IMR-90 (cell line): ENCODE data around the gene RTCB.

Experiments used
- CEBPB ChIP-seq: IDR thresholded peaks from 2 replicates; pipeline ENCODE4 v1.6.1; 2012; ENCODE audit warnings: low read depth, low read length, improper control_type of control experiment
- CHD1 ChIP-seq: IDR thresholded peaks from 2 replicates; pipeline ENCODE4 v1.6.1; 2012; ENCODE audit warnings: low read depth, low read length, improper control_type of control experiment
- POLR2A ChIP-seq: IDR thresholded peaks from 2 replicates; pipeline ENCODE4 v1.6.1; 2012; ENCODE audit warnings: mild to moderate bottlenecking, low read depth, low read length
- RCOR1 ChIP-seq: IDR thresholded peaks from 2 replicates; pipeline ENCODE4 v1.6.1; 2012; ENCODE audit warnings: mild to moderate bottlenecking, low read length, improper control_type of control experiment; ENCODE audit not compliant: insufficient replicate concordance
- RFX5 ChIP-seq: IDR thresholded peaks from 2 replicates; pipeline ENCODE4 v1.8.0; 2012; ENCODE audit warnings: low read depth, mild to moderate bottlenecking, low read length, moderate library complexity
- SMC3 ChIP-seq: fragments of 150-350 bp; IDR thresholded peaks from 2 replicates; pipeline ENCODE4 v1.6.1; 2016; ENCODE audit warnings: low read depth, mild to moderate bottlenecking, antibody characterized with exemption, low read length, moderate library complexity
- TF ChIP-seq, protein P1 (sequence below): conservative IDR thresholded peaks from 2 replicates; pipeline ENCODE4 v1.5.1; 2012; ENCODE audit warnings: mild to moderate bottlenecking, low read depth, low read length, improper control_type of control experiment
- TF ChIP-seq, protein P2 (sequence below): fragments of 150-350 bp; IDR thresholded peaks from 2 replicates; pipeline ENCODE4 v1.6.1; 2017; ENCODE audit warnings: mild to moderate bottlenecking, antibody characterized with exemption, low read length, low read depth

DNA sequence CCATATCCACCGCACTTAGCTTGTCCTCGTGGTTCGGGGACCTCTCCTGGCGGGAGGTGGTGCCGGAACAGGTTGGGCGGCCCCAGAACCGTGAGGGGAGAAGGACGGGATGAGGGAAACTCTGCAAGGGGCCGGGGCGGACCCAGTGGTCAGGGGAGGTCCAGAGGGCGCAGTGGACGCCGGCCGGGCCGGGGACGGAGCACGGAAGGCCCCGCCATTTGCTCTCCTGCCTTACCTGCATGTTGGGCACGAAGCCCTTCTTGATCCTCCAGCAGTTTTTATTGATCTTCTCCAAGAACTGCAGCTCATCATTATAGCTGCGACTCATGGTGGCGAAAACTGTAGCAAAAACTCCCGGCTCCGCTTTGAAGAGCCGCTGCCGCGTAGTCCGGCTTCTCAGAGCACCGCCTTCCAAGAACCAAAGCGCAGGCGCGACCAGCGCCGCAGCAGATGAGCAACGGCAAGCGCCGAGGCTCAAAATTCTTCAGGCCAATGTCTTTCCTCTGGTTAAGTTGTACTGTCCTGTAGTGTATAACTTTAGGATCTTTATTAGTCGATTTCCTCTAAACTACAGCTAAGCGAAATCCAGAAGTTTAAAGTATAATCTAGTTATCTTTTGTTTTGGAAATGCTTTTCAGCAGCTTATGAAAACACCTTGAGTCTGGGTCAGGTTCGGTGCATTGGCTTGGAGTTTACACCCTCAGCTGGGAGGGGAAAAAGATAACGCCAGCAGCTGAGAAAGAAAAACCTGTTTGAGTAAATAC is at the start of gene RTCB:
- TF ChIP-seq, protein P1, sequence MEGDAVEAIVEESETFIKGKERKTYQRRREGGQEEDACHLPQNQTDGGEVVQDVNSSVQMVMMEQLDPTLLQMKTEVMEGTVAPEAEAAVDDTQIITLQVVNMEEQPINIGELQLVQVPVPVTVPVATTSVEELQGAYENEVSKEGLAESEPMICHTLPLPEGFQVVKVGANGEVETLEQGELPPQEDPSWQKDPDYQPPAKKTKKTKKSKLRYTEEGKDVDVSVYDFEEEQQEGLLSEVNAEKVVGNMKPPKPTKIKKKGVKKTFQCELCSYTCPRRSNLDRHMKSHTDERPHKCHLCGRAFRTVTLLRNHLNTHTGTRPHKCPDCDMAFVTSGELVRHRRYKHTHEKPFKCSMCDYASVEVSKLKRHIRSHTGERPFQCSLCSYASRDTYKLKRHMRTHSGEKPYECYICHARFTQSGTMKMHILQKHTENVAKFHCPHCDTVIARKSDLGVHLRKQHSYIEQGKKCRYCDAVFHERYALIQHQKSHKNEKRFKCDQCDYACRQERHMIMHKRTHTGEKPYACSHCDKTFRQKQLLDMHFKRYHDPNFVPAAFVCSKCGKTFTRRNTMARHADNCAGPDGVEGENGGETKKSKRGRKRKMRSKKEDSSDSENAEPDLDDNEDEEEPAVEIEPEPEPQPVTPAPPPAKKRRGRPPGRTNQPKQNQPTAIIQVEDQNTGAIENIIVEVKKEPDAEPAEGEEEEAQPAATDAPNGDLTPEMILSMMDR: no peak
- TF ChIP-seq POLR2A (peak; percentile 48; the same call in 1 of the 2 replicates), RCOR1 (no peak), CEBPB (no peak), CHD1 (no peak), SMC3 (no peak), RFX5 (no peak)
- TF ChIP-seq, protein P2, sequence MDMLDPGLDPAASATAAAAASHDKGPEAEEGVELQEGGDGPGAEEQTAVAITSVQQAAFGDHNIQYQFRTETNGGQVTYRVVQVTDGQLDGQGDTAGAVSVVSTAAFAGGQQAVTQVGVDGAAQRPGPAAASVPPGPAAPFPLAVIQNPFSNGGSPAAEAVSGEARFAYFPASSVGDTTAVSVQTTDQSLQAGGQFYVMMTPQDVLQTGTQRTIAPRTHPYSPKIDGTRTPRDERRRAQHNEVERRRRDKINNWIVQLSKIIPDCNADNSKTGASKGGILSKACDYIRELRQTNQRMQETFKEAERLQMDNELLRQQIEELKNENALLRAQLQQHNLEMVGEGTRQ: no peak
